IMR-90 (cell line): Measurements from ENCODE around the gene CFAP221. TPM values are rescaled to one million over a fixed set of nuclear protein-coding genes. Genes with fewer than 3 reads are reported as not detected.

Source experiments
- ATAC-seq: fragments of 200-7000 bp; cut with Tn5 transposase; 2 replicates; pipeline ENCODE4 v1.9.1; 2020; ENCODE audit warnings: low read depth, mild to moderate bottlenecking, moderate library complexity
- BruUV-seq: library from RNA; stranded (reverse); fragments of 400-500 nt; replicated peaks from 2 replicates; lab custom pipeline; 2021; lab: Mats Ljungman, UMichigan
- CTCF ChIA-PET: fragments of 300-600 bp; formaldehyde crosslinking; extraction: SDS; loops from one replicate; lab custom pipeline; 2021; ENCODE audit warnings: antibody characterized with exemption; lab: Yijun Ruan, JAX
- POLR2A ChIA-PET: fragments of 300-600 bp; sonication (Branson Sonifier 250); formaldehyde crosslinking; loops from one replicate; lab custom pipeline; 2022; ENCODE audit warnings: antibody characterized with exemption; ENCODE audit not compliant: unreplicated experiment; lab: Charles Lee
- DNase-seq: peaks from one replicate; pipeline ENCODE4 v3.0.0; 2013
- H2AFZ ChIP-seq: replicated peaks from 2 replicates; pipeline ENCODE3; 2013; ENCODE audit warnings: low read length, mild to moderate bottlenecking; ENCODE audit not compliant: poor library complexity
- H2AK5ac ChIP-seq: 2 replicates; pipeline ENCODE4 v1.6.1; 2013; ENCODE audit warnings: low read depth, low read length, inconsistent platforms
- H2AK9ac ChIP-seq: replicated peaks from 2 replicates; pipeline ENCODE3; 2013; ENCODE audit warnings: mild to moderate bottlenecking, low read depth, low read length, moderate library complexity; ENCODE audit not compliant: poor library complexity
- H2BK120ac ChIP-seq: 2 replicates; pipeline ENCODE4 v1.6.1; 2013; ENCODE audit warnings: low read depth, low read length, inconsistent platforms
- H2BK15ac ChIP-seq: 3 replicates; pipeline ENCODE4 v1.6.1; 2013; ENCODE audit warnings: low read depth, low read length, inconsistent platforms
- H2BK20ac ChIP-seq: 2 replicates; pipeline ENCODE4 v1.6.1; 2013; ENCODE audit warnings: low read depth, mild to moderate bottlenecking, inconsistent platforms, low read length, moderate library complexity
- H2BK5ac ChIP-seq: 2 replicates; pipeline ENCODE4 v1.6.1; 2013; ENCODE audit warnings: mild to moderate bottlenecking, low read depth, low read length, inconsistent platforms; ENCODE audit not compliant: poor library complexity, severe bottlenecking
- H3K14ac ChIP-seq: replicated peaks from 2 replicates; pipeline ENCODE4 v1.6.1; 2013; ENCODE audit warnings: low read depth, low read length, inconsistent platforms
- H3K18ac ChIP-seq: 2 replicates; pipeline ENCODE4 v1.6.1; 2013; ENCODE audit warnings: low read depth, low read length, control low read depth
- H3K23ac ChIP-seq: 2 replicates; pipeline ENCODE4 v1.6.1; 2013; ENCODE audit warnings: low read depth, low read length, inconsistent platforms
- H3K27ac ChIP-seq: 2 replicates; pipeline ENCODE4 v1.5.1; 2013; ENCODE audit warnings: mild to moderate bottlenecking, control low read depth, low read length; ENCODE audit not compliant: insufficient read depth
- H3K27me3 ChIP-seq: 2 replicates; pipeline ENCODE4 v1.6.1; 2013; ENCODE audit warnings: low read length; ENCODE audit not compliant: control insufficient read depth, insufficient read depth
- H3K36me3 ChIP-seq: 2 replicates; pipeline ENCODE4 v1.6.1; 2013; ENCODE audit warnings: low read length, mixed read lengths; ENCODE audit not compliant: control insufficient read depth, insufficient read depth
- H3K4ac ChIP-seq: 2 replicates; pipeline ENCODE4 v1.6.1; 2013; ENCODE audit warnings: low read depth, low read length, inconsistent platforms
- H3K4me1 ChIP-seq: 2 replicates; pipeline ENCODE4 v1.6.1; 2013; ENCODE audit warnings: low read length, mixed read lengths; ENCODE audit not compliant: control insufficient read depth, insufficient read depth
- H3K4me2 ChIP-seq: 2 replicates; pipeline ENCODE4 v1.6.1; 2013; ENCODE audit warnings: low read depth, mild to moderate bottlenecking, control low read depth, low read length, moderate library complexity
- H3K4me3 ChIP-seq: 2 replicates; pipeline ENCODE4 v1.5.1; 2013; ENCODE audit warnings: low read depth, mild to moderate bottlenecking, control low read depth, low read length, moderate library complexity; ENCODE audit not compliant: insufficient read depth
- H3K56ac ChIP-seq: 2 replicates; pipeline ENCODE4 v1.6.1; 2013; ENCODE audit warnings: low read length, inconsistent platforms; ENCODE audit not compliant: insufficient read depth; ENCODE audit errors: extremely low read depth
- H3K79me1 ChIP-seq, 2 experiments: 2 replicates each; pipeline ENCODE4 v1.6.1; 2013; ENCODE audit warnings: low read length in 2 of 2, inconsistent platforms in 1 of 2, low read depth in 1 of 2
- H3K9ac ChIP-seq: 2 replicates; pipeline ENCODE4 v1.6.1; 2013; ENCODE audit warnings: low read depth, low read length, control low read depth
- H3K9me1 ChIP-seq: 2 replicates; pipeline ENCODE4 v1.6.1; 2013; ENCODE audit warnings: low read length, inconsistent platforms; ENCODE audit not compliant: insufficient read depth
- H3K9me3 ChIP-seq: 2 replicates; pipeline ENCODE4 v1.6.1; 2013; ENCODE audit warnings: low read length; ENCODE audit not compliant: control insufficient read depth, insufficient read depth
- H4K20me1 ChIP-seq: 2 replicates; pipeline ENCODE4 v1.6.1; 2013; ENCODE audit warnings: low read length, inconsistent platforms; ENCODE audit not compliant: insufficient read depth
- H4K5ac ChIP-seq: 2 replicates; pipeline ENCODE4 v1.6.1; 2013; ENCODE audit warnings: mild to moderate bottlenecking, low read depth, low read length, control low read depth
- H4K8ac ChIP-seq, 2 experiments: 2 replicates each; pipeline ENCODE4 v1.6.1; 2013; ENCODE audit warnings: low read depth in 2 of 2, low read length in 2 of 2, control low read depth in 1 of 2, inconsistent platforms in 1 of 2
- H4K91ac ChIP-seq: 2 replicates; pipeline ENCODE4 v1.6.1; 2013; ENCODE audit warnings: low read depth, low read length, inconsistent platforms; ENCODE audit not compliant: insufficient read depth
- BHLHE40 ChIP-seq: fragments of 150-350 bp; IDR thresholded peaks from 2 replicates; pipeline ENCODE4 v1.6.1; 2016; ENCODE audit warnings: mild to moderate bottlenecking, low read depth, low read length
- CEBPB ChIP-seq: IDR thresholded peaks from 2 replicates; pipeline ENCODE4 v1.6.1; 2012; ENCODE audit warnings: low read depth, low read length, improper control_type of control experiment
- CHD1 ChIP-seq: IDR thresholded peaks from 2 replicates; pipeline ENCODE4 v1.6.1; 2012; ENCODE audit warnings: low read depth, low read length, improper control_type of control experiment
- FOS ChIP-seq: fragments of 150-350 bp; IDR thresholded peaks from 2 replicates; pipeline ENCODE4 v1.6.1; 2016; ENCODE audit warnings: low read depth, low read length
- MAFK ChIP-seq: IDR thresholded peaks from 2 replicates; pipeline ENCODE4 v1.6.1; 2012; ENCODE audit warnings: low read depth, low read length, improper control_type of control experiment
- MXI1 ChIP-seq: IDR thresholded peaks from 2 replicates; pipeline ENCODE4 v1.6.1; 2012; ENCODE audit warnings: low read depth, mild to moderate bottlenecking, low read length, moderate library complexity, borderline replicate concordance
- NFE2L2 ChIP-seq: fragments of 150-350 bp; IDR thresholded peaks from 2 replicates; pipeline ENCODE4 v1.6.1; 2016; ENCODE audit warnings: low read depth, mild to moderate bottlenecking, low read length
- POLR2A ChIP-seq: IDR thresholded peaks from 2 replicates; pipeline ENCODE4 v1.6.1; 2012; ENCODE audit warnings: mild to moderate bottlenecking, low read depth, low read length
- RAD21 ChIP-seq: IDR thresholded peaks from 2 replicates; pipeline ENCODE4 v1.6.1; 2012; ENCODE audit warnings: low read length, improper control_type of control experiment
- RCOR1 ChIP-seq: IDR thresholded peaks from 2 replicates; pipeline ENCODE4 v1.6.1; 2012; ENCODE audit warnings: mild to moderate bottlenecking, low read length, improper control_type of control experiment; ENCODE audit not compliant: insufficient replicate concordance
- RFX5 ChIP-seq: IDR thresholded peaks from 2 replicates; pipeline ENCODE4 v1.8.0; 2012; ENCODE audit warnings: low read depth, mild to moderate bottlenecking, low read length, moderate library complexity
- SMC3 ChIP-seq: fragments of 150-350 bp; IDR thresholded peaks from 2 replicates; pipeline ENCODE4 v1.6.1; 2016; ENCODE audit warnings: low read depth, mild to moderate bottlenecking, antibody characterized with exemption, low read length, moderate library complexity
- WGBS, 2 experiments: methylation state at CpG; one replicate each; pipeline versions ENCODE4 v1.1.5 to v1.1.7; 2013; ENCODE audit warnings: missing lambda C conversion rate in 2 of 2; ENCODE audit not compliant: insufficient read length in 1 of 2; ENCODE audit errors: extremely low coverage in 2 of 2; 5-methylcytosine and 5-hydroxymethylcytosine counted together
- dilution Hi-C: fragments of 300-500 bp; cut with HindIII; formaldehyde crosslinking; loops from one replicate; pipeline ENCODE4 v1.14.3; 2018; ENCODE audit warnings: low sequenced_read_pairs; ENCODE audit not compliant: unreplicated experiment
- in situ Hi-C: fragments of 300-500 bp; cut with MboI; formaldehyde crosslinking; loops from 3 replicates; pipeline ENCODE4 v1.14.3; 2019; ENCODE audit warnings: low sequenced_read_pairs, inconsistent platforms, mixed read lengths
- intact Hi-C: fragments of 100-400 bp; cut with micrococcal nuclease; formaldehyde crosslinking; loops from 2 replicates; pipeline ENCODE4 v1.10.0; 2022
- polyA plus RNA-seq, 3 experiments: library from polyadenylated mRNA; depleted of rRNA; stranded (reverse); fragments of >200 nt; gene quantifications; 2 replicates each; pipeline ENCODE4 v1.2.3, GENCODE V29; 2012; ENCODE audit warnings: low replicate concordance in 1 of 3
- total RNA-seq: library from RNA; depleted of rRNA; stranded (reverse); fragments of >200 nt; gene quantifications from 2 replicates; pipeline ENCODE4 v1.2.3, GENCODE V29; 2012
- TF ChIP-seq, protein P1 (sequence below): fragments of 150-350 bp; IDR thresholded peaks from 2 replicates; pipeline ENCODE4 v1.6.1; 2017; ENCODE audit warnings: mild to moderate bottlenecking, antibody characterized with exemption, low read length, low read depth
- TF ChIP-seq, protein P2 (sequence below): conservative IDR thresholded peaks from 2 replicates; pipeline ENCODE4 v1.5.1; 2012; ENCODE audit warnings: mild to moderate bottlenecking, low read depth, low read length, improper control_type of control experiment
- TF ChIP-seq, protein P3 (sequence below): fragments of 150-350 bp; IDR thresholded peaks from 2 replicates; pipeline ENCODE4 v1.6.1; 2016; ENCODE audit warnings: low read depth, mild to moderate bottlenecking, low read length, moderate library complexity, borderline replicate concordance

CFAP221 gene
- total and polyA plus RNA-seq, 2 of the 4 experiments (the other 2 are of a cell fraction) = not detected

DNA sequence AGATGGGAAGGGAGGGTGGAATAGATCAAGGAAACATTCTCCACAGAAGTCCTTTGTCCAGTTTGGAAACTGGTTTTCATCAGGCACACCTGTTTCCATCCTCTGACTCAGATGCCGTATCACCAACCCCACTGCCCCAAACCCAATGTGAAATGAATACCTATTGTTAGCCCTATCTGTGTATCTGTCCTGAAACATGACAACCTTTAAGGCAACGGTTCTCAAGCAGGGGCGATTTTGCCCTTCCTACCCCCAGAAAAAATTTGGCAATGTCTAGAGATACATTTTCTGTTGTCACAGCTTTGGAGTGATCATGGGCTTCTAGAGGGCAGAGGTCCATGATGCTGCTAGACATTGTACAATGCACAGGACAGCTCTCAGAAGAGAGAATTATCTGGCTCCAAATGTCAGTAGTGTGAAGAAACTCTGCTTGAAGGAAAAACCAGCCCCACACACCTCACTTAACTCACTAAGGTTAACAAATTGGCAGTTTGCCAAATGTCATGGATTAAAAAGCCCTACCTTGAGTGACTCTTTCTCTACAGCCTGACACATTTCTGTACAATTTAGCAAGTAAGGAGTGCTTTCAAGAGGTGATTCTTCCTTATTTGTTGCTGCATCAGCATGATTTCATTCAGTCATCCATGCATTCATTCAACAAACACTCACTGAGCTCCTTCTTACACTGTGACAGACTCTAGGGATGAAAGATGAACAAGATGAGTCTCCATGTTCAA lies 23.4 kb upstream of the CFAP221 start:
- no peak overlapping the region for H3K56ac ChIP-seq
- peaks cover 30% of the 10 kb centered on the region for H3K27me3 ChIP-seq
- intact Hi-C loops (no loop called here), in situ Hi-C loops (no loop called here), dilution Hi-C loops (no loop called here)
- no peaks in the 10 kb centered on the region for H3K36me3 ChIP-seq
- no peak overlapping the region for H2BK20ac ChIP-seq
- WGBS, 2 experiments = no CpG with 5 or more reads among the region's 3 CpGs
- TF ChIP-seq MAFK (no peak), RCOR1 (no peak), RFX5 (no peak), BHLHE40 (no peak), FOS (no peak), MXI1 (no peak), CHD1 (no peak), RAD21 (no peak), POLR2A (no peak), SMC3 (no peak), CEBPB (no peak), NFE2L2 (no peak)
- TF ChIP-seq, protein P1, sequence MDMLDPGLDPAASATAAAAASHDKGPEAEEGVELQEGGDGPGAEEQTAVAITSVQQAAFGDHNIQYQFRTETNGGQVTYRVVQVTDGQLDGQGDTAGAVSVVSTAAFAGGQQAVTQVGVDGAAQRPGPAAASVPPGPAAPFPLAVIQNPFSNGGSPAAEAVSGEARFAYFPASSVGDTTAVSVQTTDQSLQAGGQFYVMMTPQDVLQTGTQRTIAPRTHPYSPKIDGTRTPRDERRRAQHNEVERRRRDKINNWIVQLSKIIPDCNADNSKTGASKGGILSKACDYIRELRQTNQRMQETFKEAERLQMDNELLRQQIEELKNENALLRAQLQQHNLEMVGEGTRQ = no peak
- TF ChIP-seq, protein P2, sequence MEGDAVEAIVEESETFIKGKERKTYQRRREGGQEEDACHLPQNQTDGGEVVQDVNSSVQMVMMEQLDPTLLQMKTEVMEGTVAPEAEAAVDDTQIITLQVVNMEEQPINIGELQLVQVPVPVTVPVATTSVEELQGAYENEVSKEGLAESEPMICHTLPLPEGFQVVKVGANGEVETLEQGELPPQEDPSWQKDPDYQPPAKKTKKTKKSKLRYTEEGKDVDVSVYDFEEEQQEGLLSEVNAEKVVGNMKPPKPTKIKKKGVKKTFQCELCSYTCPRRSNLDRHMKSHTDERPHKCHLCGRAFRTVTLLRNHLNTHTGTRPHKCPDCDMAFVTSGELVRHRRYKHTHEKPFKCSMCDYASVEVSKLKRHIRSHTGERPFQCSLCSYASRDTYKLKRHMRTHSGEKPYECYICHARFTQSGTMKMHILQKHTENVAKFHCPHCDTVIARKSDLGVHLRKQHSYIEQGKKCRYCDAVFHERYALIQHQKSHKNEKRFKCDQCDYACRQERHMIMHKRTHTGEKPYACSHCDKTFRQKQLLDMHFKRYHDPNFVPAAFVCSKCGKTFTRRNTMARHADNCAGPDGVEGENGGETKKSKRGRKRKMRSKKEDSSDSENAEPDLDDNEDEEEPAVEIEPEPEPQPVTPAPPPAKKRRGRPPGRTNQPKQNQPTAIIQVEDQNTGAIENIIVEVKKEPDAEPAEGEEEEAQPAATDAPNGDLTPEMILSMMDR = no peak
- TF ChIP-seq, protein P3, sequence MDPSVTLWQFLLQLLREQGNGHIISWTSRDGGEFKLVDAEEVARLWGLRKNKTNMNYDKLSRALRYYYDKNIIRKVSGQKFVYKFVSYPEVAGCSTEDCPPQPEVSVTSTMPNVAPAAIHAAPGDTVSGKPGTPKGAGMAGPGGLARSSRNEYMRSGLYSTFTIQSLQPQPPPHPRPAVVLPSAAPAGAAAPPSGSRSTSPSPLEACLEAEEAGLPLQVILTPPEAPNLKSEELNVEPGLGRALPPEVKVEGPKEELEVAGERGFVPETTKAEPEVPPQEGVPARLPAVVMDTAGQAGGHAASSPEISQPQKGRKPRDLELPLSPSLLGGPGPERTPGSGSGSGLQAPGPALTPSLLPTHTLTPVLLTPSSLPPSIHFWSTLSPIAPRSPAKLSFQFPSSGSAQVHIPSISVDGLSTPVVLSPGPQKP = no peak
- no peaks in the 10 kb centered on the region for H3K79me1 ChIP-seq
- no peaks in the 10 kb centered on the region for H3K9me3 ChIP-seq
- H2BK120ac ChIP-seq = no peak overlapping the region
- no peak overlapping the region for H4K8ac ChIP-seq
- H2AK5ac ChIP-seq = no peak overlapping the region
- ChIA-PET POLR2A (no interaction called here), CTCF (no interaction called here)
- no peak overlapping the region for H2BK15ac ChIP-seq
- DNase-seq (no peak), ATAC-seq (no peak)
- no peak overlapping the region for H3K4me2 ChIP-seq
- no peak overlapping the region for H4K5ac ChIP-seq
- H3K9ac ChIP-seq = no peak overlapping the region
- no peak overlapping the region for H3K4me3 ChIP-seq
- no peaks in the 10 kb centered on the region for H3K4me1 ChIP-seq
- no peak overlapping the region for H3K14ac ChIP-seq
- no peak overlapping the region for H3K4ac ChIP-seq
- H4K20me1 ChIP-seq = no peaks in the 10 kb centered on the region
- no peak overlapping the region for H2BK5ac ChIP-seq
- no TSS peak for BruUV-seq
- no peak overlapping the region for H3K23ac ChIP-seq
- H3K18ac ChIP-seq = no peak overlapping the region
- H2AK9ac ChIP-seq = no peak overlapping the region
- H3K27ac ChIP-seq = no peak overlapping the region
- H3K9me1 ChIP-seq = no peaks in the 10 kb centered on the region
- H2AFZ ChIP-seq = no peak overlapping the region
- no peak overlapping the region for H4K91ac ChIP-seq
